ENCODE measurements around the gene HIPK1. TPM values are rescaled to one million over a fixed set of nuclear protein-coding genes. Genes with fewer than 3 reads are reported as not detected.
"Not testable (repeated sequence)": the region's sequence is repeated elsewhere in the genome, so short reads cannot be mapped to it uniquely, and the experiment has no call there.

Gene HIPK1
- total RNA-seq, 2 experiments from 2014 or later, result 41.1 to 45.7 TPM

DNA sequence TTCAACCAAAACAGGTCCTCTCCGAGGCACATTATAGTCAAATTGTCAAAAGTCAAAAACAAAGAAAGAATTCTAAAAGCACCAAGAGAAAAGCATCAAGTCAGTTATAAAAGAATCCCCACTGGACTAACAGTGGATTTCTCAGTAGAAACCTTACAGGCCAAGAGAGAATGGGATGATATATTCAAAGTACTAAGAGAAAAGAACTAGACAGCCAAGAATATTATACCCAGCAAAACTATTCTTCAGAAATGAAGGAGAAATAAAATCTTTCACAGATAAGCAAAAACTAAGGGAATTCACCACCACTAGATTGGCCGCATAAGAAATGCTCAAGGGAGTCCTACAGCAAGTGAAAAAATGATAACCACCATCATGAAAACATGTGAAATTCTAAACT is 66.3 kb downstream of the HIPK1 start:
- Mint-ChIP-seq H3K27me3 (no peaks in the 10 kb centered on the region), H3K36me3 (peaks cover 5% of the 10 kb centered on the region), H3K27ac (no peak overlapping the region), H3K4me1 (no peaks in the 10 kb centered on the region), H3K4me3 (no peak overlapping the region), H3K9me3 (peaks cover 19% of the 10 kb centered on the region)
- no peak for DNase-seq

DNA sequence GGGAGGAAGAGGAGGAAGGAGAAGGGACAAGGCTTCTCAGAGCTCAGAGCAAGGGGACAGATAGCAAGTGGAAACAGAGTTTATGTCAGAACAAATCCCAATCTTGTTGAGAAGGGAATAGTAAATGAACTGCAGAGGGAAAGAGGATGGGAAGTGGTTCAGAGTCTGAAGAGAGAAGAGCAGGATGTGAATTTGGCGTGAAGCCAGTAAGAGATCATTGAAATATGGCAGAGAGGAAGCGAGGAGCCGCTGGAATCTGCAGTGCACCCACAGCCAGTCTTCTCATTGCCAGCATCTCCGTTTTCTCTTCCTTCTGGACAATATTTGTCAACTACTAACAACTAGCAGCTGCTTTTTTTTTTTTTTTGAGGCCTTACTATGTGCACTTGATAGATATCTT is 69.2 kb downstream of the HIPK1 start:
- peaks cover 5% of the 10 kb centered on the region for H3K36me3 Mint-ChIP-seq
- peaks cover 19% of the 10 kb centered on the region for H3K9me3 Mint-ChIP-seq
- no peaks in the 10 kb centered on the region for H3K4me1 Mint-ChIP-seq
- H3K27me3 Mint-ChIP-seq, result no peaks in the 10 kb centered on the region
- no peak for DNase-seq
- no peak overlapping the region for H3K27ac Mint-ChIP-seq
- no peak overlapping the region for H3K4me3 Mint-ChIP-seq

DNA sequence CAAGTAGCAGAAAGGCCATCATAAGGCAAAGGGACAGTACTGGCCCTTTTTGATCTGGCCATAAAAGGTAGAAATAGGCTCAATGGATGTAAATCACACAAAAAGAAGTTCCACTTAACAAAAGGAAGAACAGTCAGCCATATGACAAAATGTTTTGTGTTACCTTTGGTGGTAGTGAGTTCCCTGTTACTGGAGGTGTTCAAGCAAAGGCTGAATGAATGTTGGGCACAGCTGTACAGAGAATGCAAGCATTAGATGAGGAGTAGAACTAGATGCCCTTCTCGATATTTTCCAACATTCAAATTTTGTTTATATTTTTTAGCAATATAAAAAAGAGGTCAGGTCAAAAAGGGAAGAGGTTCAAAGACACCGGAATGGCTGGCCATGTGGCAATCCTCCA is 70.1 kb downstream of the HIPK1 start:
- H3K27ac Mint-ChIP-seq, result no peak overlapping the region
- no peaks in the 10 kb centered on the region for H3K27me3 Mint-ChIP-seq
- peaks cover 5% of the 10 kb centered on the region for H3K36me3 Mint-ChIP-seq
- H3K4me3 Mint-ChIP-seq, result no peak overlapping the region
- H3K9me3 Mint-ChIP-seq, result peaks cover 17% of the 10 kb centered on the region
- no peaks in the 10 kb centered on the region for H3K4me1 Mint-ChIP-seq
- DNase-seq, result no peak

DNA sequence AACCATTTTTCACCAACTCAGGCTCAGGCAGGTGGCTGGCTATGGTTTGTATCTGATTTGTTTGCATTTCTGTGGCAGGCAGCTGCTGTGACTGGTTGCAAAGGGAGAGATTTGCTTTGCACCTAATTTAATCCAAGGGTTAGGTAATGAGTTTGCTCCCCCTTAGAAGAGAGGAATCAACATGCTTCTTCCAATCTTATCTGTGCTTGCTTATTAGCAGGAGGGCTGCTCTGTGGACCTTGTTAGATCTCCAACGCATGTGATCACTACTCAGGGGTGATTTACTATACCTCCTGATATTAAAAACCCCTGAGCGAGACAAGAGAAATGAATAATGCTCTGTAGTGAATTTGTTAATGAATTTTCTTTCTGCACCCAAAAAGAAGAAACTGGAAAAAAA is 70.7 kb downstream of the HIPK1 start:
- H3K27me3 Mint-ChIP-seq, result no peaks in the 10 kb centered on the region
- peaks cover 5% of the 10 kb centered on the region for H3K36me3 Mint-ChIP-seq
- H3K9me3 Mint-ChIP-seq, result peaks cover 12% of the 10 kb centered on the region
- H3K4me1 Mint-ChIP-seq, result no peaks in the 10 kb centered on the region
- no peak overlapping the region for H3K4me3 Mint-ChIP-seq
- no peak for DNase-seq
- no peak overlapping the region for H3K27ac Mint-ChIP-seq

DNA sequence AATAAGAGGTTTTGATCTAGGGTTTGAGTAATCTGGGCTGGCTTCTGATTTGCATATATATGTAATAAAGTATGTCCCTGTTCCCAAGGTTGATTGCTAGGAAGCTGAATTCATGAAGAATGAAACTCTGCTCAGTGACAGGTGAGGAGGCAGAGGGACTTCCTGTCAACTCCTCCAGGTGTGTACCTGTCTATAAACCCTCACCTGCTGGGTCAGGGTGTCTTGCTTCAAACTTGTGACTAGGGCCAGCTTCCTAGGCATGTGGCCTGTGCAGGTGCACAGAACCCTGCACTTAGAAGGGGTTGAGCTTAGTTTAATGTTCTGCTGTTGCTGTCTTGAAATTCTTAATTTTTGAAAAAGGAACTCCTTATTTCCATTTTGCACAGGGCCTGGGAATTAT is 71.3 kb downstream of the HIPK1 start:
- no peak for DNase-seq
- Mint-ChIP-seq H3K36me3 (peaks cover 2% of the 10 kb centered on the region), H3K27me3 (no peaks in the 10 kb centered on the region), H3K4me3 (no peak overlapping the region), H3K4me1 (no peaks in the 10 kb centered on the region), H3K27ac (no peak overlapping the region), H3K9me3 (peaks cover 7% of the 10 kb centered on the region)

DNA sequence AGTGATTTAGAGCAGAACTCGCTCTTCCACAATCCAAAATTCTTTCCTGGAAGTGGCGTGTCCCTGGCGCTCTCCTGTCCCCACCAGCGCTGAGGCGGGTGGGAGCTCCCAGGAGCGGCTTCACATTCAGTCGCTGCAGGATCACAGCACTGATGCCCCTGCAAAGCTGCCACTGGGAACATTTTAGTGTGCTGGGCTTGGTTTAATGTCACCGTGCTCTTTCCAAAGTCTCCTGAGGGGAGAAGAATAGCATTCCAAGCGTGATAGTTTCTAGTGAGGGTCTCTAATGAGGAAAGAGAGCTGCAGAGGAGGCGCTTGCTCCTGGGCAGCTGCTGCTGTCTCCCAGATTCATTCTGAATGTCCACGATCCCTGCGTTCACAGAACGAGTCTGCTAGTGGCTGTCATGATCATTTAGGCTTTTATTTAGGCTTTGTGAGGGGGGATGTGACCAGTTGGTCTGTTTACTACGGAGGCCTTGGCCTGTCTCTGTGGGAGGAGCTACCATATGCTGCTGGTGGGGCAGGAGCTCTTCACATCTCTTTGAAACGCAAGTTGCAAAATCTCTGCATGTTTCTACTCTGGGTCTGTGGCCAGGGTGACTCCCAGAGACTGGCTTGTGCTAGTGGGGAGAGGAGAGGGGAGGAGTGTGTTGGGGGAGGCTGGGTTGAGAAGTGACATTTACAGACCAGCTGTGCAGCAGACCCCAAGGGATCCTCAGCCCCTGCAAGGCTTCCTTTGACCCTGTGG is 73.5 kb downstream of the HIPK1 start:
- H3K4me3 Mint-ChIP-seq, result no peak overlapping the region
- DNase-seq, result no peak
- no peak overlapping the region for H3K27ac Mint-ChIP-seq
- H3K36me3 Mint-ChIP-seq, result no peaks in the 10 kb centered on the region
- no peaks in the 10 kb centered on the region for H3K9me3 Mint-ChIP-seq
- H3K4me1 Mint-ChIP-seq, result no peaks in the 10 kb centered on the region
- H3K27me3 Mint-ChIP-seq, result peaks cover 3% of the 10 kb centered on the region

DNA sequence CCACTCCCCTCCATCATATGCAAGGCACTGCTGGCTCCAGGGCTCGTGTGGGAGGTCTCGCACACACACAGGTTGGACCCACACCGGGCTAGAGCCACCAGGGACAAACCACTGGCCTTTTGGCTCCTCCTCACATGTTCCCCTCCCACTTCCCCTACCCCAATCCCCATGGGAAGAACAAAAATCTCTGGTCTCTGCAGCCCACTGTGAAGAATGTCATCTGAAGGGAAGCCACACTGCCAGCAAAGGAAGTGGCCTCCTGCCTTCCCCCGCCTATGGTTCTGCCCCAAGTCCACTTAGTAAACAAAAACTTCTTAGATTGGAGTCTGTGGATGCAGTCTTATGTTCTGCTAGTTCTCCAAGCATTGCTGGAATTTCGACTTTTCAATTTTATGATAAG is 74.3 kb downstream of the HIPK1 start:
- DNase-seq, result no peak
- Mint-ChIP-seq H3K27ac (no peak overlapping the region), H3K4me1 (no peaks in the 10 kb centered on the region), H3K27me3 (peaks cover 3% of the 10 kb centered on the region), H3K4me3 (no peak overlapping the region), H3K9me3 (no peaks in the 10 kb centered on the region), H3K36me3 (no peaks in the 10 kb centered on the region)

DNA sequence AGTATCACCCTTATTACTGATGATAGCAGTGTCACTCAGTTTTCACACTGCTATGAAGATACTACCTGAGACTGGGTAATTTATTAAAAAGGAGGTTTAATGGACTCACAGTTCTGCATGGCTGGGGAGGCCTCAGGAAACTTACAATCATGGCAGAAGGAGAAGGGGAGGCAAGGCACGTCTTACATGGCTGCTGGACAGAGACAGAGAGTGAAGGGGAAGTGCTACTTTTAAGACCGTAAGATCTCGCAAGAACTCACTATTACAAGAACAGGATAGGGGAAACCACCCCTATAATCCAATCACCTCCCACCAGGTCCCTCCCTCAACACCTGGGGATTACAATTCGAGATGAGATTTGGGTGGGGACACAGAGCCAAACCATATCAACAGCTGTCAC is 77.7 kb downstream of the HIPK1 start:
- H3K27me3 Mint-ChIP-seq, H3K4me3 Mint-ChIP-seq, H3K9me3 Mint-ChIP-seq, H3K4me1 Mint-ChIP-seq, H3K36me3 Mint-ChIP-seq, H3K27ac Mint-ChIP-seq, DNase-seq: not testable (repeated sequence)

DNA sequence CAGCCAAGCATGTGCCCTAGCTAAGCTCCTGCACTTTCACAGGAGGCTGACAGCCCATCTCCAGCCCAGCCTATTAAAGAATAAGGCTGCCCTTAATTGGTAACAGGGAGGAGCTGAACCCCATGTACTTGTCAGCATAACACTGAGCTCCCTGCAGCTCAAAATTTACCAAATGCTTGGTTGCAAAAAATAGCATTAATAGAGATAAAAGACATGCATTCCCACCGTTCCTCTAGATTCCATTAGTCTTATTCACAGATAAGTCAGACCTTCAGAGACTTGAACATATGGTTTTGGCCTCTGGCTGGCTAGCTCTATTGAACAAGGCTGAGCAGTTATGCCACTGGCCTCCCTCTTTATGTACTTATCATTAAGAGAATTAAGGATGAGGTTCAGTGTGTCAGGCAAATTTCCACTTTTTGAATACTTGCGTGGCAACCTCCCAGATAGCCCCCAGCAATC is 79.4 kb downstream of the HIPK1 start:
- DNase-seq, result no peak
- no peak overlapping the region for H3K27ac Mint-ChIP-seq
- H3K9me3 Mint-ChIP-seq, result no peaks in the 10 kb centered on the region
- H3K4me3 Mint-ChIP-seq, result no peak overlapping the region
- peaks cover 3% of the 10 kb centered on the region for H3K27me3 Mint-ChIP-seq
- H3K4me1 Mint-ChIP-seq, result no peaks in the 10 kb centered on the region
- H3K36me3 Mint-ChIP-seq, result no peaks in the 10 kb centered on the region

DNA sequence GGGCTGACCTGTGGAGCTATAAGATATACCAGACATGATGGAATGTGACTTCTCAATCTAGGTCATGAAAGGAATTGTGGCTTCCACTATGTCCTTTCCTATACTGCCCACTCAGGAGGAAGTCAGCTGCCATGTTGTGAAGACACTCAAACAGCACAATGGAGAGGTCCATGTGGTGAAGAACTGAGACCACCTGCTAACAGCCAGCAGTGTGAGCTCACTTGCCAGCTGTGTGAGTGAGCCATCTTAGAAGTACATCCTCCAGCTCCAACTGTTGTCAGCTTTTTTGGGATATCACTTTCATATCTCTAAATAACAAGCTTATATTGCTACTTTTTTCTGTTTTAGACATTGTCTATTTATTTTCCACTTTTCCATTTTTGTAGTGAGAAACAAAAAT is 79.9 kb downstream of the HIPK1 start:
- no peak overlapping the region for H3K4me3 Mint-ChIP-seq
- no peaks in the 10 kb centered on the region for H3K36me3 Mint-ChIP-seq
- no peak overlapping the region for H3K27ac Mint-ChIP-seq
- H3K9me3 Mint-ChIP-seq, result no peaks in the 10 kb centered on the region
- H3K27me3 Mint-ChIP-seq, result peaks cover 3% of the 10 kb centered on the region
- H3K4me1 Mint-ChIP-seq, result no peaks in the 10 kb centered on the region
- no peak for DNase-seq

DNA sequence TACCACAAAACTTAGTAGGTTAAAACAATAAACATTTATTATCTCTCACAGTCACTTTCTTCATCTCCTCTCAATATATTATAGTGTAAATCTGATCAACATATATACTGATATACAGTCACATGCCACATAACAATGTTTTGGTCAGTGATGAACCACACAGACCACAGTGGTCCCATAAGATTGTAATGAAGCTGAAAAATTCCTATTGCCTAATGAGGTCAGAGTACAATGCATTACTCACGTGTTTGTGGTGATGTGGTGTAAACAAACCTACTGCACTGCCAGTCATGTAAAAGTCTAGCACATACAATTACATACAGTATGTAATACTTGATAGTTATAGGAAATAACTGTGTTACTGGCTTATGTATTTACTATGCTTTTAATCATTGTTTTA is 80.3 kb downstream of the HIPK1 start:
- Mint-ChIP-seq H3K27ac (no peak overlapping the region), H3K36me3 (no peaks in the 10 kb centered on the region), H3K4me3 (no peak overlapping the region), H3K9me3 (no peaks in the 10 kb centered on the region), H3K27me3 (peaks cover 3% of the 10 kb centered on the region), H3K4me1 (no peaks in the 10 kb centered on the region)
- no peak for DNase-seq

DNA sequence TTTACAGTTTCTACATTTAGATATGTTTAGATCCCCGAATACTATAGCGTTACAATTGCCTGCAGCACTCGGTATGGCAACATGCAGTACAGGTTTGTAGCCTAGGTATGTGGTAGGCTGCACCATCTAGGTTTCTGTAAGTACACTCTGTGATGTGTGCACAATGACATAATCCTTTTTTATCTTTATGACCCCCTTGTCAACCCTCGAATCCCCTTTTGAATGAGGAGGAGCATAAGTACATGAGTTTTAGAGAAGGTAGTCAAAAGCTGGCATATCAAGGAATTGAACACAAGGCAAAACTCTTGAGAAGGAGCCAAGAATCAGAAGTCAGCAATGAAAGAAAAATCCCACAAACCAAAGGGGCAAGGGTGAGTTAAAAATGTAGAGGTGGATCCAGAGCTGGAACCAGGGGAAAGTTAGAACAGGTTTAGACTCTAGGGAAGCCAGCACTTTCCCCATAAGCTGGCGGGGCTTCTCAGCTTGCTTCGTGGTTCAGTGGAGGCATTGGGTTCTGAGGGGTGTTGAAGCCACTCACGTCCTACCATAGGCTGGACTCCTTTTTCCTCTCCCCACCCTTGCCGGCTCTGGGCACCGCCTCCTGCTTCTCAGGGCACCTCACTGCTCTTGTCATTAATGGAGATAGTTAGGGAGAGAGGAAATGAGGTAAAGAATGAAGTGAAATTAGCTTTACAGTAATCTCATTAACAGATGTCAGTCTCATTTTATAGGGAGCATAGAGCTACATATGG is 81.5 kb downstream of the HIPK1 start:
- no peaks in the 10 kb centered on the region for H3K9me3 Mint-ChIP-seq
- DNase-seq, result no peak
- no peaks in the 10 kb centered on the region for H3K36me3 Mint-ChIP-seq
- peaks cover 6% of the 10 kb centered on the region for H3K27me3 Mint-ChIP-seq
- H3K4me3 Mint-ChIP-seq, result no peak overlapping the region
- H3K4me1 Mint-ChIP-seq, result no peaks in the 10 kb centered on the region
- H3K27ac Mint-ChIP-seq, result no peak overlapping the region

DNA sequence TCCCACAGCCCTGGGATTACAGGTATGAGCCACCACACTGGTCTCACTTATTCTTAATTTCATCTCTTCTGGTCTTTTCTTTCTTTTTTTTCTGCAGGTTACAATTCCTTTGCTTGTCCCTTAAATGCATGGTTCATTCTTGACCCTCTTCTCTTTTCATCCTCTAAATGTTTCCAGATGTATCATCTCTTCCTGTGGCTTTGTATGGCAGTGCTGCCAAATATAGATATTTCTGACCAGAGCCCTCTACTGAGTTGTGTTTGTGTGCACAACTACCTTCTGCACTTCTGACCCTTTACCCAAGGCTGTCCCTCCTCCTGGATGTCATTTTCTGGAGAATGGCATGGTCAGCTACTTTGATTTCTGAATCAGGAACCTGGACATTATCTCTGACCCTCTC is 82.7 kb downstream of the HIPK1 start:
- Mint-ChIP-seq H3K4me3 (no peak overlapping the region), H3K9me3 (no peaks in the 10 kb centered on the region), H3K27me3 (peaks cover 4% of the 10 kb centered on the region), H3K4me1 (no peaks in the 10 kb centered on the region), H3K27ac (no peak overlapping the region), H3K36me3 (no peaks in the 10 kb centered on the region)
- no peak for DNase-seq

DNA sequence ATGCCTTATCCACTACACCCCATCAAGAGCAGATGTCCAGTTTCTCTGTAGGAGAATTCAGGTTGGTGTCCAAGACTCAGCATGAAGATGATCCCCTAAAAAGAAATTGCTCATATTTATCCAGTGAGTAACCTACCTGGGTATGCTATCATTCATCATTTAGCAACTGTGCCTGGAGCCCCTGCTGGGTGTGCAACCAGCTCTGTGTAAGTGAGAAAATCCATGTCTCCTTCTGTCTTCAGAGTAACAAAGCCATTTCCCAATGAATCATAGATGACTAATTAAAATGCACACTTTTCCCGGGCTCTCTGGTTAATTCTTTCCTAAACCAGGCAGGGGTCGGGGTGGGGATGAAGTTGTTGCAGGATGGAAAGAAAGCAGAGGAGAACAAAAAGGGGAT is 86.0 kb downstream of the HIPK1 start:
- H3K27me3 Mint-ChIP-seq, result peaks cover 3% of the 10 kb centered on the region
- H3K36me3 Mint-ChIP-seq, result no peaks in the 10 kb centered on the region
- H3K9me3 Mint-ChIP-seq, result no peaks in the 10 kb centered on the region
- no peak overlapping the region for H3K4me3 Mint-ChIP-seq
- DNase-seq, result no peak
- H3K27ac Mint-ChIP-seq, result no peak overlapping the region
- H3K4me1 Mint-ChIP-seq, result no peaks in the 10 kb centered on the region

DNA sequence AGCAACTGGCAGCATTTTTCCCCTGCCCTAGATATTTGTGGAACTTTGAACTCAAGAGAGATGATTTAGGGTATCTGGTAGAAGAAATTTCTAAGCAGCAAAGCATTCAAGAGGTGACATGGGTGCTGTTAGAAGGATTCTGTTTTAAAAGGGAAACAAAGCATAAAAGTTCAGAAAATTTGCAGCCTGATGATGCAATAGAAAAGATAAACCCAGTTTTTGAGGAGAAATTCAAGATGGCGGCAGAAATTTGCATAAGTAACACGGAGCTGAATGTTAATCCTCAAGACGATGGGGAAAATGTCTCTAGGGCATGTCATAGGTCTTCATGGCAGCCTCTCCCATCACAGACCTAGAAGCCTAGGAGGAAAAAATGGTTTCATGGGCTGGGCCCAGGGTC is 90.6 kb downstream of the HIPK1 start:
- H3K4me3 Mint-ChIP-seq, H3K27me3 Mint-ChIP-seq, H3K27ac Mint-ChIP-seq: not testable (repeated sequence)

DNA sequence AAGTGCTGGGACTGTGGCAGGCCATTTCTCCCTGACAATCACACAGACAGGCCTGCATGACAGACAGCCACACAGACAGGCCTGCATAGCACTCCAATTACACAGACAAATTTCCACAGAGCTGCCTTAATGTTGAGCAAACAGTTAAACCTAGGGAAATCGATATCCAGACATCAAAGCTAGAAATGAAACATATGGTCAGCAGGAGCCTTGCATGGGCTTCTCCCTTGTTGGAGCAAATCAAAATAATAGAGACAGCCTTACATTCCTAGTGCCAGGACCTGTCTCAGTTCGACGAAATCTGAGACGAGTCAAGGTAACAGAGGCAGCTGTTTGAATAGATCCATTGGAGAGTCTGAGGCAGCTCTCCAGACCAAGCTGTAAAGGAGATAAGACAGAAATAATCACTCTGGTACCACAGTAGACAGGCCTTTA is 92.6 kb downstream of the HIPK1 start:
- Mint-ChIP-seq H3K4me3 (no peak overlapping the region), H3K27ac (no peak overlapping the region), H3K27me3 (no peaks in the 10 kb centered on the region), H3K4me1 (no peaks in the 10 kb centered on the region), H3K36me3 (no peaks in the 10 kb centered on the region), H3K9me3 (no peaks in the 10 kb centered on the region)
- no peak for DNase-seq

More for the DNA sequence above, 90.6 kb downstream of the HIPK1 start:
- H3K4me1 Mint-ChIP-seq, H3K9me3 Mint-ChIP-seq, H3K36me3 Mint-ChIP-seq, DNase-seq: not testable (repeated sequence)
